Measurements from ENCODE around the gene GARIN1A.
"Not testable (repeated sequence)": the region's sequence is repeated elsewhere in the genome, so short reads cannot be mapped to it uniquely, and the experiment has no call there.

GARIN1A gene

DNA sequence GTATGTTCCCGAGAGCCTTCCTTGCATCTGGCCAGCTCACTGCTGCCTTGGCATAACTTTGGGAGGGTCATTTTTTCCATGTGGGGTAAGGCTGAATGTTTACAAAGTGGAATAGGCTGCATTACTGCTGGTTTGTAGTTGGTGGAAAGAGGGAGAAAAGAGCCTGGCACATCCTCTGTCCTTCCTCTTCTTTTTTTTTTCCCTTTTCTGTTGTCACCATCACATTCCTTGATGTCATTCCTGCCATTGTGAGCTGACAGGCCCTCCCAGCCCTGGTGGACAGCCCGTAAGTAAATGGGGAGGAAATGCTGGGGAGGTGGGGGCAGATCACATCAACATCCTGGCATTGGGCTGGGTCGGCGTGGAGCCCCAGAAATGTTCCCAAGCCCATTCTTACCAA lies at the start of gene GARIN1A:
Gene GARIN1A (plus strand): TSS at position 301 of the 400 bp plus-strand sequence. CDS start 106 bp downstream, outside the sequence.
- TF ChIP-seq CTCF (IDR thresholded peaks at IDR 0.05; ENCODE audit: low read depth, low read length) = no peak
- H3K4me3 ChIP-seq (ENCODE audit: low read depth, low read length) = no peak within 1 kb of the TSS

GRCh38 chr7:128627124-128627523 lies 45.0 kb upstream of the GARIN1A start:
- not testable (repeated sequence) for H3K4me3 ChIP-seq (ENCODE audit: low read depth, low read length)

GRCh38 chr7:128633915-128634314 lies 38.2 kb upstream of the GARIN1A start:
- H3K4me3 ChIP-seq (ENCODE audit: low read depth, low read length) = not testable (repeated sequence)

DNA sequence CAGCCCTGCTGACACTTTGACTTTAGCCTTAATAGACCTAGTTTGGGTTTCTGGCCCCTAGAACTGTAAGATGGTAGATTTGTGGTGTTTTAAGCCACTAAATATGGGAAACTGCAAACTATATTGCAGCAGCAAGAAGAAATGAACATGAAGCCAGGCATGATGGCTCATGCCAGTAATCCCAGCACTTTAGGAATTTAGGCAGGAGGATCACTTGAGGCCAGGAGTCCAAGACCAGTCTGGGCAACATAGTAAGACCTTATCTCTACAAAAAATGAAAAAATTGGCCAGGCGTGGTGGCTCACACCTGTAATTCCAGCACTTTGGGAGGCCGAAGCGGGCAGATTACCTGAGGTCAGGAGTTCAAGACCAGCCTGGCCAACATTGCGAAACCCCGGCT lies 26.9 kb upstream of the GARIN1A start:
- not testable (repeated sequence) for H3K4me3 ChIP-seq (ENCODE audit: low read depth, low read length)

DNA sequence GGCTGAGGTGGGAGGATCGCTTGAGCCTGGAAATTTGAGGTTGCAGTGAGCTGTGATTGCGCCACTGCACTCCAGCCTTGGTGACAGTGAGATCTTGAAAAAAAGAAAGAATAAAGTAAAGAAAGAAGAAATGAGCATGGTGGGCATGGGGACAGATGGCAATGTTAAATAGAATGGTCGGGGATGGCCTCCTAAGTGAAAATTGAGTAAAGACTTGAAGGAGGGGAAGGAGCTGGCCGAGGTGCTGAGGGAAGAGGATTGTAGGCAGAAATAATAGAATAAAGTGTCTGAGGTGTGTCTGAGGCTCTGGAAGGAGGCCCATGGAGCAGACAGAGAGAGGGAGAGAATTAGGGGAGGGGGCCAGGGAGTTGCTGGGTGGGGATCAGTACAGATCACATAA lies 26.2 kb upstream of the GARIN1A start:
- not testable (repeated sequence) for H3K4me3 ChIP-seq (ENCODE audit: low read depth, low read length)

DNA sequence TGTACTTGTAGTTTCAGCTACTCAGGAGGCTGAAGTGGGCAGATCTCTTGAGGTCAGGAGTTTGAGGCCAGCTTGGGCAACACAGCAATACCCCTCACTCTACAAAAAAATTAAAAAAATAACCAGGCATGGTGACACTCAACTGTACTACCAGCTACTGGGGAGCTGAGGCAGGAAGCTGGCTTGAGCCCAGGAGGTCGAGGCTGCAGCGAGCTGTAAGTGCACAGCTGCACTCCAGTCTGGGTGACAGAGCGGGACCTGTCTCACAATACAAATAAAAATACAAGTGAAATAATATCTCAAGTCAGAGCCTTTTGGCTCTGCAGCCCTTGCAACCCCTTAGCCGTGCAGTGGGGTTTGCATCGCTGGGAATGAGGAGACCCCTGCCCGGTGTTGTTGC lies 25.2 kb upstream of the GARIN1A start:
- not testable (repeated sequence) for H3K4me3 ChIP-seq (ENCODE audit: low read depth, low read length)

DNA sequence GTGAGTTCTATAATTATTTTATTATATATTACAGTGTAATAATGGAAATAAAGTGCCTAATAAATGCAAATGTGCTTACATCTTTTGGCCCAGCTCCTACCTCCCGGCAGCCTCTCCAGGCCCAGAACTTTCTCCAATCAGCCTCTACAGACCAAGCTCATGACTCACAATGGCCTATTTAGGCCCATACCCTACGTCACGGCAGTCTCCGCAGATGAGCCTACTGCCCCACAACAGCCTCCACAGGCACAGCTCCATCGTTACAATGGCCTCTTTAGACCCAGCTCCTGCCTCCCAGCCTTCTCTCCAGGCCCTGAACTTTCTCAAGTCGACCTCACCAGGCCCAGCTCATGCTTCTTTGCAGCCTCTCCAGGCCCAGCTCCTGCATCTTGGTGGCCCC lies 21.0 kb upstream of the GARIN1A start:
- not testable (repeated sequence) for H3K4me3 ChIP-seq (ENCODE audit: low read depth, low read length)

- not testable (repeated sequence) for H3K4me3 ChIP-seq (ENCODE audit: low read depth, low read length)
Measured at GRCh38 chr7:128652606-128653005, 19.5 kb upstream of the GARIN1A start.

DNA sequence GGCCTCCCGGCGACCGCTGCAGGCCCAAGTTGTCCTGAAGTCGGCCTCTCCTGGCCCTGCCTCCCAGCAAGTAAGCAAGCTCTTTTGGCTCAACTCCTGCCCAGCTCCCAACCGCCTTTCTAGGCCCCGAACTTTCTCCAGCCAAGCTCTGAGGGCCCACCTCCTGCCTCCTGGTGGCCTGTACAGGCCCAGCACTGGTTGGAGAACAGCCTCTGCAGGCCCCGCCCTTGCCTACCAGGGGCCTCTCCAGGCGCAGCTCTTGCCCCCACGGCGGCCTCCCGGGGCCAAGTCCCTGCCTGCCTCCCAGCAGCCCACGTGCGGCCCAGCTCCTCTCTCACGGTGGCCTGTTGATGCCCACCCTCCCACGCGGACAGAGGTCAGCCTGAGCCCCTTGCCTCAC lies 18.9 kb upstream of the GARIN1A start:
- not testable (repeated sequence) for H3K4me3 ChIP-seq (ENCODE audit: low read depth, low read length)

DNA sequence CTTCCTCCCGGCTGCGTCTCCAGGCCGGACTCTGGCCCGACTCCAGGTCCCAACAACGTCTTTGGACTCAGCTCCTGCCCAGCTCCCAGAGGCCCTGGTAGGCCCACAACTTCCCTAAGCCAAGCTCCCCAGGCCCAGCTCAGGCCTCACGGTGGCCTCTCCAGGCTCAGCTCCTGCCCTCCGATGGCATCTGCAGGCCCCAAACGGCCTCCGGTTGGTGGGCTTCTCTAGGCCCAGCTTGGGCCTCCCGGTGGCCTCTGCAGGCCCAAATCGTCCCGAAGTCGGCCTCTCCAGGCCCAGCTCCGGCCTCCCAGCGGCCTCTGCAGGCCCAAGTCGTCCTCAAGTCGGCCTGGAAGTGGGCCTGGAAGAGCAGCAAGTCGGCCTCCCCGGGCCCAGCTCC lies 18.0 kb upstream of the GARIN1A start:
- not testable (repeated sequence) for H3K4me3 ChIP-seq (ENCODE audit: low read depth, low read length)

- not testable (repeated sequence) for H3K4me3 ChIP-seq (ENCODE audit: low read depth, low read length)
Measured at GRCh38 chr7:128654501-128654900, 17.6 kb upstream of the GARIN1A start.

DNA sequence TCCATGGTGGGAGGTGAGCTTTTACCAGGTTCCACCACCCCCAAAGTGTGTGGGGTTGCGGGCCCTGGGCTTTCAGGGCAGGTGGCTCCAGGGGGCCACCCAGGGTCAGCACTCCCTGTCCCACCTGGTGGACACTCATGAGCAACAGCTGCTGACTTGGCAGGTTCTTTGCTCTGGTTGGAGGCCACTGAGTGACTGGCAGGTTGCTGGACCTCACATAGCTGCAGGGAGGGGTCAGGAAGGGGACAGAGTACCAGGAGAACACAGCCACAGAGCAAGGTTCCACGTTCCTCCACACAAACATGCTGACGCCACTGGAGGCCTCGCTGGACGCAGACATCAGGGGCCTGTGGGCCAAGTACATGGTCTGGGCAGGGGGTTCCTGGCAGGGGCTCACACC lies 13.7 kb upstream of the GARIN1A start:
- H3K4me3 ChIP-seq (ENCODE audit: low read depth, low read length) = not testable (repeated sequence)

DNA sequence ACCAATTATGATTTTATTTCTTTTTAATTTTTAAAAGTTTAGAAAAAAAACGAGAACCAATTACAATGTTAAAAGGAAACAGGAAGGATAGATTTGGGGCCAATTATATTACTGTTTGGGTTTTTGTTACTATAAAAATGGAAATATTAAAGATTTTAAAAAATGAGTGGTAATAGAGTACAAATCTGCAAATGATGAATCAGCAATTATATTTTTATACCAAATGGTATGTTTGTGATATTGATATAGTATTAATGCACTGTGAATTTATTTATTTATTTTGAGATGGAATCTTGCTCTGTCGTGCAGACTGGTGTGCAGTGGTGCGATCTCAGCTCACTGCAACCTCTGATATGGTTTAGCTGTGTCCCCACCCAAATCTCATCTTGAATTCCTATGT lies 11.5 kb upstream of the GARIN1A start:
- TF ChIP-seq CTCF (IDR thresholded peaks at IDR 0.05; ENCODE audit: low read depth, low read length) = no peak
- no peak overlapping the region for H3K4me3 ChIP-seq (ENCODE audit: low read depth, low read length)

DNA sequence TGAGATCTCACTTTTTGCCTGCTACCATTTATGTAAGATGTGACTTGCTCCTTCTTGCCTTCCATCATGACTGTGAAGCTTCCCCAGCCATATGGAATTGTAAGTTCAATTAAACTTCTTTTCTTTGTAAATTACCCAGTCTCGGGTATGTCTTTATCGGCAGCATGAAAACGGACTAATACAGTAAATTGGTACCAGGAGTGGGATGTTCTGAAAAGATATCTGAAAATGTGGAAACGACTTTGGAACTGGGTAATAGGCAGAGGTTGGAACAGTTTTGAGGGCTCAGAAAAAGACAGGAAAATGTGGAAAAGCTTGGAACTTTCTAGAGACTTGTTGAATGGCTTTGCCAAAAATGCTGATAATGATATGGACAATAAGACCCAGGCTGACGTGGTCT lies 10.6 kb upstream of the GARIN1A start:
- no peak overlapping the region for H3K4me3 ChIP-seq (ENCODE audit: low read depth, low read length)
- TF ChIP-seq CTCF (IDR thresholded peaks at IDR 0.05; ENCODE audit: low read depth, low read length) = no peak

Data from WI38 (cell line).